Activated CD4-positive, alpha-beta T cell treated with anti-CD3 and anti-CD28 coated beads, Interleukin-2, amount 50 U/mL, for 1 hour (primary cell): ENCODE results near the gene TFF1.

Experiments
- DNase-seq: peaks from one replicate; pipeline ENCODE4 v3.0.0-alpha.2; 2020

Gene TFF1

GRCh38 chr21:42358937-42359336 lies 7.4 kb downstream of the TFF1 start:
- DNase-seq = no peak

GRCh38 chr21:42358261-42358660 lies 8.1 kb downstream of the TFF1 start:
- DNase-seq = no peak

- DNase-seq = no peak
Observed at GRCh38 chr21:42357307-42357706, 9.0 kb downstream of the TFF1 start.

GRCh38 chr21:42356650-42357049 lies 9.7 kb downstream of the TFF1 start:
- DNase-seq = no peak

GRCh38 chr21:42356046-42356445 lies 10.3 kb downstream of the TFF1 start:
- no peak for DNase-seq

GRCh38 chr21:42353623-42354022 lies 12.7 kb downstream of the TFF1 start:
- DNase-seq = no peak

GRCh38 chr21:42352441-42353095 lies 13.8 kb downstream of the TFF1 start:
- no peak for DNase-seq

DNA sequence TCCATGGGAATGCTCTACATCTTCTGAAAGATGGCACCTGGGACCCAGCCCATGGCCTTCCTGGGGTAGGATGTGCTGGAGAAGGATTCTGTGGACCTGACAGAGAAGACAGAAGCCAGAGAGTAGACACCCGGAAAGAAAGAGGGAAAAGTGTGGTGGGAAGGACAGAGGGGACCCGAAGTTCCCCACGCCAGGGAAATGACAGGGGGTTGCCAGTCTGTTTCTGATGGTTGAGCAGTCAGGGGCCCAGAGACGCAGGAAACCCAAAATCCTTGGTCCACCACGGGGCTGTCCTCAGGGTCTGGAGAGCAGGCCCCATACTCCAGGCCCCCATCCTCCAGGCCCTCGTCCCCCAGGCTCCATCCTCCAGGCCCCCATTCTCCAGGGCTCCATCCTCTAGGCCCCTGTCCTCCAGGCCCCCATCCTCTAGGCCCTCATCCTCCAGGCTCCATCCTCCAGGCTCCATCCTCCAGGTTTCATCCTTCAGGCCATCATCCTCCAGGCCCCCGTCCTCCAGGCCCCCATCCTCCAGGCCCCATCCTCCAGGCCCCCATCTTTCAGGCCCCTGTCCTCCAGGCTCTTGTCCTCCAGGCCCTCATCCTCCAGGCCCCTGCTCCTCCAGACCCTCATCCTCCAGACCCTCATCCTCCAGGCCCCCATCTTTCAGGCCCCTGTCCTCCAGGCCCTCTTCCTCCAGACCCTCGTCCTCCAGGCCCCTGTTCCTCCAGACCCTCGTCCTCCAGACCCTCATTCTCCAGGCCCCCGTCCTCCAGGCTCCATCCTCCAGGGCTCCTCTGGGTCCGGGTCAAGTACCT lies 14.5 kb downstream of the TFF1 start:
- DNase-seq = no peak

DNA sequence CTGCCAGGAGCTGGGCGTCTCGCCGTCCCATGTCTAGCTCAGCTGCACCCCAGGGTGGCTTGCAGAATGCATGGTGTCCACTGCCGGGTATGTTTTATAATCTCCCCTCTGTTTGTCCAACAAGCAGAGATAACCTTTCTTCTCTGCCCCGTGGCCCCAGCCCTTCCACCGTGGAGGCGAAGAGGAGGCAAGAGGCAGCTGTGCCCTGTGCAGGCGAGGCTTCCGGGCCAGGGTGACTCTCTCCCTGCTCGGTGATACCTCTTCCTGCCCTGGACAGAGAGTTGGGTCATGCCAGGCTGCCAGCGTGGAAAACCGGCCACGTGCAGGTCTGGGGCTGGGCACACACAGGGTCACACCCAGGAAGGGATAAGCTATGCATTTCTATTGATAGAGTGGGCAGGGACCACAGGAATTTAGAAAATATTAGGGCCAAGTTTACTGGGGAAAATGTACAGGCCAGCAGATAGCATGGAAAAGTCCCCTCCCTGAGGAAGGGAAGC lies 15.4 kb downstream of the TFF1 start, which contains the start of gene TFF2:
Gene TFF2 (minus strand): TSS at position 68 of the 500 bp plus-strand sequence. CDS start 37 bp downstream, at position 31.
- no peak for DNase-seq

- no peak for DNase-seq
Observed at GRCh38 chr21:42350318-42350910, 15.9 kb downstream of the TFF1 start.

DNA sequence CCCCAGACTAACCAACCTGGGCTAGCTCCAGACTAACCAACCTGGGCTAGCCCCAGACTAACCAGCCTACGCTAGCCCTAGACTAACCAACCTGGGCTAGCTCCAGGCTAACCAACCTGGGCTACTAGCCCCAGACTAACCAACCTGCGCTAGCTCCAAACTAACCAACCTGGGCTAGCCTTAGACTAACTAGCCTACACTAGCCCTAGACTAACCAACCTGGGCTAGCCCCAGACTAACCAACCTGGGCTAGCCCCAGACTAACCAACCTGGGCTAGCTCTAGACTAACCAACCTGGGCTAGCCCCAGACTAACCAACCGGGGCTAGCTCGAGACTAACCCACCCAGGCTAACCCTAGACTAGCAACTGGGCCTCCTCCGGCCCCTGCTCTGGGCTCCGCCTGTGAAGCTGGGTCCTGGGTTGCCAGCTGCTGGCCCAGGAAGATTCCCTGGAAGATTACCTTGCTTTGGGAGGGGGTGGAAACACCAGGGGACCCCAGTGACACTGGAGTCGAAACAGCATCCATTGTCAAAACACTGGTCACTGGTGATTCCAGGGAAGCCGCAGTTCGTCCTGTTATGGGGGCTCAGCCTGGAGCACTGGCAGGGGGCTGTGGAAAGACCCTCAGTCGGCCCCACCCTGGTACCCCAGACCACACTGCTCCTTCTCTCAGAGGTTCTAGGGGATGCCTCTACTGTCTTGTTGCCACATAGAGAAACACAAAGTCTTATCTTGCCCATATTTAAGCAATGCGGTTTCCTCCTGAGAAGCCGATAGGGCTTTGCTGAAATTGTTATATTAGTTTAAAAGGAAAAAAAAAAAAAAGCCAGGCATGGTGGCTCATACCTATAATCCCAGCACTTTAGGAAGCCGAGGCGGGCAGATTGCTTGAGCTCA lies 16.7 kb downstream of the TFF1 start:
- DNase-seq = no peak

DNA sequence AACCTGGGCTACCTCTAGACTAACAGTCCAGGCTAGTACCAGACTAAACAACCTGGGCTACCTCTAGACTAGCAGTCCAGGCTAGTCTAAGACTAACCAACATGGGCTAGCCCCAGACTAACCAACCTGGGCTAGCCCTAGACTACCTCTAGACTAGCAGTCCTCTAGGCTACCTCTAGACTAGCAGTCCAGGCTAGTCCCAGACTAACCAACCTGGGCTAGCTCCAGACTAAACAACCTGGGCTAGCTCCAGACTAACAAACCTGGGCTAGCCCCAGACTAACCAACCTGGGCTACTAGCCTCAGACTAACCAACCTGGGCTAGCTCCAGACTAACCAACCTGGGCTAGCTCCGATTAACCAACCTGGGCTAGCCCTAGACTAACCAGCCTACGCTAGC lies 17.6 kb downstream of the TFF1 start:
- no peak for DNase-seq

GRCh38 chr21:42347601-42348327 lies 18.6 kb downstream of the TFF1 start:
- DNase-seq = no peak

- DNase-seq = no peak
Observed at GRCh38 chr21:42346866-42347600, 19.3 kb downstream of the TFF1 start.

DNA sequence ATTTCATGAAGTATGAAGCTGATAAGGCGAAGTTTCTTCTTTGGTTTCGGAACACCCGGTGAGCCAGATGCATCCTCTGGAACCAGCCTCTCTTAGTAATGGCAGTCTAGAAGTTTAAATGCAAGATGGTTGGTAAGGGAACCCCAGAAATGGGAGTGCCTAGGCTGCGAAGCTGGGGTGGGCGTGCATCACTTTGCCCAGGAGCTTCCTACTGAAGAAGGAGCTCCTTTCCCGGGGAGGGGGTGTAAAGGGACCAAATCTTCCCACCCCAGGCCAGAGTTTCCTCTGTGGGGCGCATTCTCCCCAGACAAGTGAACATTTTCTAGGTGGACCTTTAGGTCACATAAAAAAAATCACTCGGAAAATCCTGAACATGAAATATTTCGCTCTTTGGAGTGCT lies 19.9 kb downstream of the TFF1 start:
- DNase-seq = no peak

GRCh38 chr21:42344631-42345030 lies 21.7 kb downstream of the TFF1 start:
- no peak for DNase-seq

DNA sequence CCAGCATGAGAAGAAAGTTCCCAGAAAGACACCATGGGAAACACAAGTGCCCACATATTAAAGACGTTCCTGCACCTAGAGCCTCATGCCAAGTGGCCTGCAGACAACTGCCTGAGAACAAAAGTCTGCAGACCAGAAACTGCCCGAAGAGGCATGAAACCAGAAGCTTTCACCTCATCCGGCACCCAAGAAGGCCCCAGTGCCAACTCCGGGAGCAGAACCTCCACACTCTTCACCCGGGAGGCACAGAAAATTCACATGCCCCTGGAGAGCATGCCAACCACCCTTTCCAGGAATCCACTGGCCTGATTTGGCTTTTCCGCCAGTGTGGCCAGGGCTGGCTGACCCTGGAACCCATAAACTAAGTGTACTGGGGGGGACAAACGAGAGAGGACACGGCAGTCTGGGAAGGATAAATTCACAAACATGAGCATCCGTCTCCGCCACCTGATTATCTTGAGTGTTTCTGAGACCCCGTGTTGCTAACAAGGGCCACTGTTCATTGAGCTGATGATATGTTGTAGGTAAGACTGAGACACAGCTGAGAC lies 22.3 kb downstream of the TFF1 start:
- DNase-seq = no peak

DNA sequence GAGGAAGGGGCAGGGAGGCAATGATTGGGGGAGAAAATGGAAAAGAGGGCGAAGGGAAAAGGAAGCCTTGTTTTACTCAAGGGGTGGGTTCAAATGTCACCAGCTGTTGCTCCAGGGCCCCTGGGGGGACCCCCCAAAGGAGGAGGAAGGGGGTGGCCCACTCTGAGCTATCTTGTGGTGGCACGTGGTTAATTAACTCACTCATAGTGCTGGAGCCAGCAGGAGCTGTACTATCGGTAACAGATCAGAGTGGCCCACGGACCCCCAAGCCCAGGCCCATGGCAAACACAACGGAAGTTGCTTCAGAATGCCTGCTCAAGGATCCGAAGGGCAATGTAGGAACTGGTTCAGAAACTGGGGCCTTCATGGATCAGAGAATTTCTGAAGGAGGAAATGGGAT lies 22.8 kb downstream of the TFF1 start:
- DNase-seq = no peak

- no peak for DNase-seq
Observed at GRCh38 chr21:42343101-42343500, 23.2 kb downstream of the TFF1 start.

DNA sequence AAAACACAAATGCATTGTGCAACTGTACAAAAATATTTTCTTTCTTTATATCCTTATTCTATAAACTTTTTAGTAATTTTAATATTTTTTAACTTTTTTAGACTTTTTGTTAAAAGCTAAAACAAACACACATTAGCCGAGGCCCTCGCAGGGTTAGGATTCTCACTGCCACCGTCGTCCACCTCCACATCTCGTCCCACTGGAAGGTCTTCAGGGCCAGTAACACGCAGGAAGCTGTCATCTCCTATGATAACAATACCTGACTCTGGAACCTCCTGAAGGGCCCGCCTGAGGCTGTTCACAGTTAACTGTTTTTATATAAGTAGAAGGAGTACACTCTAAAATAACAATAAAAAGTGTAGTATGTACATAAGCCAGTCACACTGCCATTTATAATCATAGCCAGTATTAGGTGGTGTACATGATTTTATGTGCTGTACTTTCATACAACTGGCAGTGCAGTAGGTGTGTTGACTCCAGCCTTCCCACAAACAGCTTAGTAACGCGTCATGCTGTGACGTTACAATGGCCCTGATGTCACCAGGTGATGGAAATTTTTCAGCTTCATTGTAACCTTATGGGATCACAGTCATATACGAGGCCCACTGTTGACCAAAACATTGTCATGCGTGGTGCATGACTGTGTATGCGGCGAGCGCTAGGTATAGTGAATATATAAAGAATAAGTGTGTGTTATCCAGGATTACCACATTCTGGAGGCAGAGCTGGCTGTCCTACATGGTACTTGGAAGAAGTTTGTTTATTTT lies 24.4 kb downstream of the TFF1 start:
- DNase-seq = no peak
